ENCODE results near the gene CELA3B.
"Not testable (repeated sequence)": the region's sequence is repeated elsewhere in the genome, so short reads cannot be mapped to it uniquely, and the experiment has no call there.

CELA3B gene

GRCh38 chr1:21946836-21947587 is 29.8 kb upstream of the CELA3B start:
- no peak for DNase-seq

- DNase-seq: no peak
These were observed 26.1 kb upstream of the CELA3B start for GRCh38 chr1:21950734-21951133.

DNA sequence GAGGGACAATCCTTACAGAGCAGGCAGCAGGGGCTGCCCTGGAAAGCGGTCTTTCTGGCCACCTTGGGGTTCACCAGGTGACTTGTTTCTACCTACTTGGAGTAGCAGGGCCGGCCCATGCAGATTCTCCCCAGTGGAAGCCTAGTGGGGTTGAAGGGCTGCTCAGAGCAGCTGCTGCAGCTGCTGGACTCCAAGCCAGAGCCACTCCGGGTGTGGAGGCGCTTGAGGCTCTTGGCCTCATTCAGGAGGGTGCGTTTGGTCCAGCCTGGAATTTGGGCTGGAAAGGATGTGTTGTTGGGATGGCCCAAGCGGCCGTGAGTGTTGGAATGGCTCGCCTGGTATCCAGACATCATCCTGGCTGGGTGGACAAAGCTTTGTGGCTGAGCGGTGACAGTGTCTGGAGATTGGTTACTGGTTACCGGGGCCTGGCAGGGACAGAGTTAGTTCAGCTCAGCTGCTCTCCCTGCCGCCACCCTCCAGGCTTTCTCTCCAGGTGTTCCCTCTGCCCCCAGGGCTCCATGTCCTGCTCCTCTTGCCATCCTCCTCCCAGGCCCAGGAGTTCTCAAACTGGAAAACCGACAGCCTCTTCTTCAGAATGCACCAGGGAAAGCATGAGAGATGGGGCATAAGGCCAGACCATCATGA is 25.5 kb upstream of the CELA3B start:
- no peak for DNase-seq

- DNase-seq: no peak
These were observed 23.9 kb upstream of the CELA3B start for GRCh38 chr1:21952786-21953520.

GRCh38 chr1:21955058-21955457 is 21.8 kb upstream of the CELA3B start:
- DNase-seq: no peak

DNA sequence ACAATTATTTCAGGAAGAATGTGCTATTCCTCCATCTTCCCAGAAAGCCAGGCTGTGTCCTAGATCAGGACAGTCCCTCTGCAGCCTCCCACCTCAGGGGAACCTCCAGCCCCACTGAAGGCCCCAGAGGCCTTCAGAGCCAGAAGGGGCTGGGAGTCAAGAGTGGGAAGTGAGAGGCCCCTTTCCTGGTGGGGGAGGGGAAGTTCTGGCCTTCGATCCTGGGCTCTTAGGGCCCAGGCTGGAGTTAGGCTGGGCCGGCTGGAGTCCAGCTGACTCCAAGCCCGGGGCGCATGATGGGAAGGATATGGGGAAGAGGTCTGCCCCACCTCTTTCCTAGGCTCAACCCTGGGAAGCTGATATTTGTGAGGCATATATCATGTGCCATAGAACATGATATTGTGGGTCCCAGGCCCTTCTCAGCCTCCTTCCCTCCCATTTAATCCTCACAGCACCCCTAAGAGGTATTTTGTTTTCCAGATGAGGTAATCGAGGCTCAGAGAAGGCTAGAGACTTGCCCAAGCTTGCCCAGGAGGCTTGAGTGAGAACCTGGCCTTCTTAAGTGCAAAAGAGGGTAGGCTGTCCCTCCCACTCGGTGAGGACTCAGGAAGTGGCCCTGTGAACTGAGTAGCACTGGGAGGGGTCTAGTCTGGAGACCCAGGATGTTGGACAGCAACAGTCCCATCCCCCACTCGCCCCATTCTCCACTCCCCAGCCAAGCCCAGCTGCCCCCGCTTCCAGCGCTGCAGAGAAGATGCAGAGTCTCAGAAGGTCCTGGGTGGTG is 21.1 kb upstream of the CELA3B start:
- DNase-seq: no peak

DNA sequence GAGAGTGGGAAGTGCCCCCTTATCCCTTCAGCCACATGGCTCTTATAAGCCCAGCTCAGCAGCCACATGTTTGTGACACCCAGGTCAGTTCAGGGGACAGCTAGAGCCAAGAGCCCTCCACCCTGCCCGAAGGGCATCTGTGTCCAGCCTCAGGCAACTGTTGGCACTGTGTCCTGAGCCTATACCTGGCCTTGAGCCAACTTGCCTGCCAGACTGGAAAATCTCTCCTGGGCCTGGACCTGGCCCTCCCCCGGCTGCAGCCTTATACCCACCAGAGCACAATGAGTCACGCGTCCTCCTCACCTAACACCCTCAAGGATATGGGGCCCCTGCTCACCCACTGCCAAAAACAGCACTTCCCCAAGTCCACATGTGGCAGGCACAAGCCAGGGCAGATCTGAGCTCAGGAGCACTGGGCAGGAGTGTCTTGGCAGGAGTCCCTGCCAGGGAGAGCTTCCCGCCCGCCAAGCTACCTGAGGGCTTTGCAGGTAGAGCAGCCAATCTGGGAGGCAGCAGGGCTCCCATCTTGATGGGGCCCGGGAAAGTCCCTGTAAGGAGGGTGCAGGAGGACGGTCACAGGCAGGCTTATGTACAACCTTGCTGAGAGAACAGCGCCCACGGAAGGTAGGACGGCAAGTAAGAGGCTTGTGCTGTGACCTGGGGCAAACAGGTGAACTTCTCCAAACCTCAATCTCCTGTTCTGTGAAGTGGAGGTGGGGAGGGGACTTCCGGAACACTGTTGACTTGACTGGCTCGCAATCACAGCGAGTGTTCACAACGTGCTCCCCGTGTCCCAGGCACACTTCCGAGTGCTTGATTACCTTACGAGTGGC is 19.9 kb upstream of the CELA3B start:
- no peak for DNase-seq

GRCh38 chr1:21961337-21961736 is 15.5 kb upstream of the CELA3B start:
- no peak for DNase-seq

DNA sequence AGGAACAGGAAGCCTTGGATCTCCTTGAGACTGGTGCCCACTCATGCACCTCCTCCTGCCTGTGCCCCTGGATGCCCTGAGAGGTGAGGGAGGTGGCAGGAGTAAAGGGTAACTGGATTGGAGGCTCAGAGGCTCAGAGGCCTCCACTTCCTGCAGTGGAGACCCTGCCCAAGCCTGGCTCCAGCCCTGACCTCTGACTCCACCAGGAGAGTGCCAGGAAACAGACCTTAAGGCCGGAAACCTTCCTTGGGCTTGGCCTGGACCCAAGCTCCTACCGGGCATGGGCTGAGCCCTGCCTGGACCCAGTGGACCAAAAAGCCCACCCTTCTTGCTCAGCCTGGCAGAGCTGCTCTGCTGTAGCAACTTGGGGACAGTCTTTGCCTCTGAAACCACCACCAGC is 15.0 kb upstream of the CELA3B start:
- DNase-seq: no peak

- DNase-seq: peak; percentile 58
These were observed 13.2 kb upstream of the CELA3B start for GRCh38 chr1:21963477-21964217.

DNA sequence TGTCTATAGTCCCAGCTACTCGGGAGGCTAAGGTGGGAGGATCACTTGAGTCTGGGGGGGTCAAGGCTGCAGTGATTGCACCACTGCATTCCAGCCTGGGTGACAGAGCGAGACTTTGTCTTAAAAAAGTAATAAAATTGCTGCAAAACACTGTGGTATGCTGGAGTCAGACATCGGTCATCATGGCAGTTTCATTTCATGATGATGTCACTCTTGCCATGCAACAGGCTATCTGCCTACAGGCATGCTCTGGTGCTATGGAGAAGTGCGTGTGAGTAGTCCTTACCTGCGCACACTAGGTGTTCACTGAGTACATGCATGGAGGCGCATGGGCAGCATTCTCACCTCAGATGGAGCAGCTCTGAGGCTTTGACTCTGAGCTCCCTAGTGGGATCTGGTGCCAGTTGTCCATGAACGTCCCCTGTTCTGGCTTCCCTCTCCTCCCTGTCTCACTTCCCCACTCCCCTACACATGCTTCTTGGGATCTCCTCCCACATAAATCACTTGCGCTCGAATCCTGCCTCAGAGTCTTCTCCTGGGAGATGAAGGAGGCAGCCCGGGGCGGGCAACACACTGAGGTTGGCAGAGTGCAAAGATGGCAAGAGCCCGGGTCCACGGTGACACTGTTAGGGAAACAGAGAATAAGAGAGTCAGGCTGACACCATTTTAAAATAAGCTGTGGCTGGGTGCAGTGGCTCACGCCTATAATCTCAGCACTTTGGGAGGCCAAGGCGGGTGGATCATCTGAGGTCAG is 10.4 kb upstream of the CELA3B start:
- DNase-seq: peak; percentile 65

DNA sequence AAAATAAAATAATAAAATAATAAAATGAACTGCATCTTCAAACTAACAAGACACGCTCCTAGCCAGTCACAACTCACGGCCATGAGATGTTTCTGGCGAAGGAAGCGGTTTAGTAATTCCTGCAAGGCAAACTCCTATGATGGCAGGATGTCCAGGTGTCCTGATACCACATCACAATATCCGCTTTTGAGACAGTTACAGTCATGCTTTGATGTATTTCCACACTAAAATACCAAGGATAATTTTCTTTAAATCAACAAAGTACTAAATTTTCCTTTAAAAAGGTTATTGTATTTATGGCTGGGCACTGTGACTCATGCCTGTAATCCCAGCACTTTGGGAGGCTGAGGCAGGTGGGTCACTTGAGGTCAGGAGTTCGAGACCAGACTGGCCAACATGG is 9.6 kb upstream of the CELA3B start:
- DNase-seq: not testable (repeated sequence)

DNA sequence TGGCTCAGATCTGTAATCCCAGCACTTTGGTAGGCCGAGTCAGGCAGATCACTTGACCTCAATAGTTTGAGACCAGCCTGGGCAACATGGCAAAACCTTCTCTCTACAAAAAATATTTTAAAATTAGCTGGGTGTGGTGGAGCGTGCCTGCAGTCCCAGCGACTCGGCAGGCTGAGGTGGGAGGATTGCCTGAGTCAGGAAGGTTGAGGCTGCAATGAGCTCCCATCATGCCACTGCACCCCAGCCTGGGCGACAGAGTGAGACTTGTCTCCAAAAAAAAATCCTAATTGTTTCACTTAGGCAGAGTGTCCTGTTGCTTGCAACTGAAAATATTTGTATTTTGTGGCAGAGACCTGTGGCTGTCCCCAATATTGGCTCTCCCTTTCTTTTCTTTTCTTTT is 7.8 kb upstream of the CELA3B start:
- DNase-seq: not testable (repeated sequence)

GRCh38 chr1:21970523-21970922 is 6.3 kb upstream of the CELA3B start:
- not testable (repeated sequence) for DNase-seq

DNA sequence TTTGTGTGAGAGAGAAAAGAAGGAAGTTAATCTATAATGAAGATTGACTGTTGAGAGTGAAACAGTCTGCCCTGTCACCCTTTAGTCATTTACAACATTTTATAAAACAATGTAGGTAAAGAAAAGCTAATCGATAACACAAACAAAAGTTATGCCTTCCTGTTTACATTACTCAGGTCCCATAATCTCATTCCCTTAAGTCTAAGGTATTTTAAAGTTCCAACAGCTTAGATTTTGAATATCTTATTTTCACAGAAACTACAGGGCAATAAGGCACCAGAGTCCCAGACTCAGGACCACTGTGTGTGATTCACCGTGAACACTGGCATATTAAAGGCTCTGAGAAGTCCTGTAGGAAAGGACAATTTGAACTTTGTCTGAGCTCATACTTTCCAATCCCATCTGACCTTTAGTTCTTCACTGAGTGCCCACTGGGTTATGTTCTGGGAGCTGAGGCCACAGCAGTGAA is 3.8 kb upstream of the CELA3B start:
- not testable (repeated sequence) for DNase-seq

DNA sequence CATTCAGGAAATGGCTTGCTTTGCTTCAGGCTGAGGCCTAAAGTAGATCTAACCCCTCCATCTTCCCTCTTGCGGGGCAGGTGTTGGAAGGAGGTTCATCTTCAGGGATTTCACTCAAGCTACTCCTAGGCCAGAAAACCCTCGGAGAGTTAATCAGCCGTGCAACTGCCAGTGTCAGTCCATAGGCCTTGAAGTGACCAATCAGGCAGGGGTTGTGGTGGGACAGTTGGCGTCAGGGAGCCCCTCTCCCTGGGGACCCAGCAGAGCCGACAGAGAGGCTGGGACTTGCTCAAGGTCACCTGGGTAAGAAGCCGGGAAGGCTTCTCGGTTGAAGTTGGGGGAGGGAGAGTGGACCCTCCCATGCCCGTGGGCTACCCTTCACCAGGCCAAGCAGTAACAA is 2.9 kb upstream of the CELA3B start:
- not testable (repeated sequence) for DNase-seq

DNA sequence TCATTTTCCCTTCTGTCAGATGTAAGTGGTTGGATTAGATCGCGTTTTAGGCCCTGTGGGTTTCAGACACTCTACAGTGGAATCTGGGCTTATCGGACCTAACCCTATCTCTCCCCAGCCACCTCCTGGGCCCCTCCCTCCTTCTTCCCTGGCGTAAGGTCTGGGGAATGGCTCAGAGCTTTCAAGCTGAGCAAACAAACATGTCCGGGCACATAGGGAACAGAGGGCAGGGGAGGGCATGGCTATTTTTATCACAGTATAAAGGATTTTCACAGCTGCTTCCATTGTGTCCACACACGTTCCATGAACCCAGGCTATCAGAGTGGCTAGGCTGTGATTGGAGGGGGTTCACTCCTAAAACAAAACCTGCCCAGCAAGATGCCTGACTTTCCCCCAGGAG is 2.1 kb upstream of the CELA3B start:
- DNase-seq: not testable (repeated sequence)

- not testable (repeated sequence) for DNase-seq
These were observed 1.5 kb upstream of the CELA3B start for GRCh38 chr1:21975296-21975695.

GRCh38 chr1:21978209-21978608 is 1.4 kb downstream of the CELA3B start:
- DNase-seq: not testable (repeated sequence)

GRCh38 chr1:21980515-21981220 is 3.8 kb downstream of the CELA3B start:
- DNase-seq: not testable (repeated sequence)
